ENCODE results near the gene CYP3A7. TPM values are rescaled to one million over a fixed set of nuclear protein-coding genes. Genes with fewer than 3 reads are reported as not detected.
A peak's percentile ranks its signal among the peaks of the same experiment; 100 is the strongest.

The CYP3A7 gene
- total and polyA plus RNA-seq, 2 of the 4 experiments (the other 2 are of a cell fraction) = not detected

GRCh38 chr7:99740573-99741440 is 5.8 kb upstream of the CYP3A7 start (continued):
- no peak for TF ChIP-seq USF2 (IDR thresholded peaks at IDR 0.05; ENCODE audit: low read depth, low read length)

- TF ChIP-seq CEBPB (IDR thresholded peaks at IDR 0.05; ENCODE audit: low read depth, low read length) (no peak), SMC3 (IDR thresholded peaks at IDR 0.05; ENCODE audit: low read depth, low read length) (no peak), POLR2A (IDR thresholded peaks at IDR 0.05; ENCODE audit: low read depth, low read length) (no peak), BHLHE40 (IDR thresholded peaks at IDR 0.05; ENCODE audit: low read depth, low read length) (no peak), MAZ (IDR thresholded peaks at IDR 0.05; ENCODE audit: borderline replicate concordance, low read depth, low read length) (no peak)
- H3K27ac ChIP-seq (ENCODE audit: insufficient read depth, low read length) = no peak overlapping the region
- no peak overlapping the region for H2BK20ac ChIP-seq (ENCODE audit: low read depth, low read length)
- ChIA-PET POLR2A (ENCODE audit: unreplicated experiment) (no interaction called here), CTCF (no interaction called here)
- H2BK120ac ChIP-seq (ENCODE audit: low read depth, low read length) = no peak overlapping the region
- H3K56ac ChIP-seq (ENCODE audit: extremely low read depth, insufficient read depth, low read length) = no peak overlapping the region
- no peak overlapping the region for H3K23ac ChIP-seq (ENCODE audit: low read depth, low read length)
- peak overlapping the region; percentile 35; the same call in 1 of the 2 replicates for H3K18ac ChIP-seq (ENCODE audit: low read depth, low read length)
- H3K4me2 ChIP-seq (ENCODE audit: low read depth, low read length) = no peak overlapping the region
- WGBS, 2 experiments (ENCODE audit: extremely low coverage in 2 of 2, insufficient read length in 1 of 2) = no CpG with 5 or more reads among the region's 2 CpGs
- H3K79me1 ChIP-seq (ENCODE audit: low read depth in 1 of 2, low read length in 2 of 2) = no peaks in the 10 kb centered on the region
- intact Hi-C loops (cut with micrococcal nuclease) (no loop called here), dilution Hi-C loops (cut with HindIII; ENCODE audit: low sequenced_read_pairs, unreplicated experiment) (no loop called here), in situ Hi-C loops (cut with MboI; ENCODE audit: low sequenced_read_pairs) (no loop called here)
- H2BK15ac ChIP-seq (ENCODE audit: low read depth, low read length) = no peak overlapping the region
- H3K4ac ChIP-seq (ENCODE audit: low read depth, low read length) = no peak overlapping the region
- H4K91ac ChIP-seq (ENCODE audit: insufficient read depth, low read depth, low read length) = no peak overlapping the region
- DNase-seq (no peak), ATAC-seq (ENCODE audit: low read depth) (no peak; the same call in none of the 2 replicates)
- 0 out of 2 replicates have a peak, but pooled peaks cover 2% of the 10 kb centered on the region for H3K4me1 ChIP-seq (ENCODE audit: control insufficient read depth, insufficient read depth, low read length)
- BruUV-seq (replicated peaks) = no TSS peak
- H2AFZ ChIP-seq (replicated peaks; ENCODE audit: low read length, poor library complexity) = no peak overlapping the region
- peaks cover 3% of the 10 kb centered on the region; the same call in 1 of the 2 replicates for H3K27me3 ChIP-seq (ENCODE audit: control insufficient read depth, insufficient read depth, low read length)
- H3K9me1 ChIP-seq (ENCODE audit: insufficient read depth, low read length) = no peaks in the 10 kb centered on the region
- no peaks in the 10 kb centered on the region for H3K9me3 ChIP-seq (ENCODE audit: control insufficient read depth, insufficient read depth, low read length)
- no peaks in the 10 kb centered on the region for H4K20me1 ChIP-seq (ENCODE audit: insufficient read depth, low read length)
- no peak overlapping the region for H2BK5ac ChIP-seq (ENCODE audit: low read depth, low read length, poor library complexity, severe bottlenecking)
- H2AK5ac ChIP-seq (ENCODE audit: low read depth, low read length) = no peak overlapping the region
- H3K36me3 ChIP-seq (ENCODE audit: control insufficient read depth, insufficient read depth, low read length) = no peaks in the 10 kb centered on the region
- no peak overlapping the region for H4K5ac ChIP-seq (ENCODE audit: low read depth, low read length)
- H2AK9ac ChIP-seq (replicated peaks; ENCODE audit: low read depth, low read length, poor library complexity) = no peak overlapping the region
- H4K8ac ChIP-seq (ENCODE audit: low read depth in 2 of 2, low read length in 2 of 2) = no peak overlapping the region
- H3K9ac ChIP-seq (ENCODE audit: low read depth, low read length) = no peak overlapping the region
- H3K14ac ChIP-seq (replicated peaks; ENCODE audit: low read depth, low read length) = no peak overlapping the region
- H3K4me3 ChIP-seq (ENCODE audit: insufficient read depth, low read depth, low read length) = no peak overlapping the region
These were observed 4.9 kb upstream of the CYP3A7 start for GRCh38 chr7:99739699-99740572.

Data from IMR-90 (cell line).